ENCODE data around the gene CPSF2.
A peak's percentile ranks its signal among the peaks of the same experiment; 100 is the strongest.

CPSF2 gene

DNA sequence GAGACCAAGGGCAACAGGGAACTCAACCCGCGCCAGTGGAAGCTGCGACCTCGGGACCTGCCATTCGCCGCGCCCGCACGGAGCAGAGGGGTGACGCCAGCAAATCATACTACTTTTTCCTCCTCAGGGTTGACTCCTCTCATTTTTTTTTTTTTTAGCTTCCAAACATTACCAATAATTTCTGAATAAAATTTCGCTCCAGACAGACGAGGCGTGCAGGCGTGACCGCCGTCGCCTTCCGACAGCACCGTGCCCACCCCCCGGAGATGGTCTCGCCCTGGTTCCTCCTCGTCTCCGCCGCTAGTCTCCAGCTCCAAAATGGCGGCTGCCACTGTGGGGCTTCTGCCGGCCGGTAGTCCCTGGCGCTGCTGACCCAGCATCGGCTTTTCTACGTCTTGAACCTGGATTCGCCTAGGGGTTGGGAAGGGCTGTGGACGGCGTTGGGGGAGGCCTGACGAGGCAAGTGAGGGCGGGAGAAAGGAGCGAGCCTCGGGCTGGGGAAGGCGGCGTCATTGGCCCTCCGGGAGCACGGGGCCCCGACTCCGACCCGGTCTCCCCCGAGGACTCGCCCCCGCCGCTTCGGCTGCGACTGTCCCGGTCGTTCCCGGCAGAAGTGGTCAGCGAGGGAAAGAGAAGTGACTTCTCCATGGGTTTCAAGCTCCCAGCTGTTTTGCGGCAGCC is at the start of gene CPSF2, which contains the start of gene NDUFB1:
Gene CPSF2, plus strand, starts transcription at position 300 of the 681 bp plus-strand sequence. CDS start 9,016 bp downstream, outside the sequence.
Gene NDUFB1, minus strand, starts transcription at position 37 of the 681 bp plus-strand sequence. CDS start 4,069 bp downstream, outside the sequence.
- DNase-seq (ENCODE audit: low read depth, low spot score) = peak; percentile 91

DNA sequence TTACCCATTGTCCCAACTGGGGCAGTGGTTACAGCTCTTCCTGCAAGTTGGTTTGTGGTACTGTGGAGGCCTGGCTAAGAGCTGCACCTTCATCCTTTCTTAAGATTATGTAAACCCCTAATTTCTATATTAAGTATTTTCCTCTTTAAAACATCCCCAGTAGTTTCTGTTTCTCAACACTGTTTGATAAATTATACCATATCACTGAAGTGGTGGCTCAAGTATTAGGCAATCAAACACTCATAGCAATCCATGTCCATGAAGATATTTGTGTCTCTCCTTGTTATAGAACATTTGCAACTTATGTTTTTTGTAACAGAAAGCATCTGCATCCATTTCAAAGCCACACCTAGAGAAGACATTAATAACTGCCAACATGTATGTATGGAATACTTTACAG is 47.2 kb upstream of the CPSF2 start:
- DNase-seq (ENCODE audit: low read depth, low spot score) = no peak

GRCh38 chr14:92088494-92088893 is 33.3 kb upstream of the CPSF2 start:
- no peak for DNase-seq (ENCODE audit: low read depth, low spot score)

GRCh38 chr14:92093320-92093719 is 28.4 kb upstream of the CPSF2 start:
- DNase-seq (ENCODE audit: low read depth, low spot score) = no peak

DNA sequence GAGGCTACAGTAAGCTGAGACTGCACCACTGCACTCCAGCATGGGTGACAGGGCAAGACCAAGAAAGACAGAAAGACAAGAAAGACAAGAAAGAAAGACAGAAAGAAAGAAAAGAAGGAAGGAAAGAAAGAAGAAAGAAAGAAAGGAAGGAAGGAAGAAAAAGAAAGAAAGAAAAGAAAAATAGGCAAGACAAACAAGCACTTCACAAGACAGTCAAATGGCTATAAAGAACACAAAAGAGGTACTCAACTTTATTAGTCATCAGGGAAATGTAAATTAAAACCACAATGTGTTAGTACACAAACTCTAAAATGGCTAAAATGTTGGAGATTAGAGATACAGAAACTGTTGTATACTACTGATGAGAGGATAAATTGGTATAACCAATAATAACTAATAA is 22.0 kb upstream of the CPSF2 start:
- DNase-seq (ENCODE audit: low read depth, low spot score) = peak; percentile 10

GRCh38 chr14:92103363-92103989 is 18.3 kb upstream of the CPSF2 start:
- DNase-seq (ENCODE audit: low read depth, low spot score) = no peak

DNA sequence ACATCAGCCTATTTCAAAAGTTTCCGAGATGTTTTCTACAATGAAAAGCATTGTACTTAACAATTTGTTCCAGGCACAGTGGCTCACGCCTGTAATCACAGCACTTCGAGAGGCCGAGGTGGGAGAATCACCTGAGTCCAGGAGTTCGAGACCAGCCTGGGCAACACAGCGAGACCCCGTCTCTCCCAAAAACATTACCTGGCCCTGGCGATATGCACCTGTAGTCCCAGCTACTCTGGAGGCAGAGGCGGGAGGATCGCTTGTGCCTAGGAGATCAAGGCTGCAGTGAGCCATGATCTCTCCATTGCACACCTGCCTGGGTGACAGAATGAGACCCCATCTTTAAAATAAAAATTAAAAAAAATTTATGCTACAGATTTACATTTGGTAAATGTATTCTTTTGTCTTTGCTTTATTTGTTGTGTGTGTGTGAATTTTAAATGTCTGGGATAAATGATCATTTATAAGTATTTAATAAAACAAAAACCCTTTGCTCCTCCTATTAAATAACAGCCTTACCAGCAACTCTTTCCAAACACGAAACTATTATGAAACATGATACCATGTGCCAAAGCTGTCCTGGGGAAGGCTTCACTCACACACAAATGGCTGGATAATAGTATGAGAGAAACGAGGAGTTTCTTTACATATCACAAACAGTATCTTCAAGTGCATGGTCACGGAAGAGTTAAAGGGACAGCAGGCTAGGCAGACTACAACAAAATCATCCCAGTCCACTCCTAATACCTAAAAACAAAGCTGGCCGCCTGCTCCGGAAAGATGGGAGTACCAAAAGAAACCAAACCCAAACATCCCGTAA is 16.5 kb upstream of the CPSF2 start:
- no peak for DNase-seq (ENCODE audit: low read depth, low spot score)

GRCh38 chr14:92105893-92106142 is 16.0 kb upstream of the CPSF2 start:
- DNase-seq (ENCODE audit: low read depth, low spot score) = no peak

GRCh38 chr14:92106143-92106926 is 15.4 kb upstream of the CPSF2 start, which contains the start of gene ATXN3:
Gene ATXN3 (minus strand): TSS chr14:92106582. CDS start chr14:92106552, 30 bp downstream.
- DNase-seq (ENCODE audit: low read depth, low spot score) = peak; percentile 99

DNA sequence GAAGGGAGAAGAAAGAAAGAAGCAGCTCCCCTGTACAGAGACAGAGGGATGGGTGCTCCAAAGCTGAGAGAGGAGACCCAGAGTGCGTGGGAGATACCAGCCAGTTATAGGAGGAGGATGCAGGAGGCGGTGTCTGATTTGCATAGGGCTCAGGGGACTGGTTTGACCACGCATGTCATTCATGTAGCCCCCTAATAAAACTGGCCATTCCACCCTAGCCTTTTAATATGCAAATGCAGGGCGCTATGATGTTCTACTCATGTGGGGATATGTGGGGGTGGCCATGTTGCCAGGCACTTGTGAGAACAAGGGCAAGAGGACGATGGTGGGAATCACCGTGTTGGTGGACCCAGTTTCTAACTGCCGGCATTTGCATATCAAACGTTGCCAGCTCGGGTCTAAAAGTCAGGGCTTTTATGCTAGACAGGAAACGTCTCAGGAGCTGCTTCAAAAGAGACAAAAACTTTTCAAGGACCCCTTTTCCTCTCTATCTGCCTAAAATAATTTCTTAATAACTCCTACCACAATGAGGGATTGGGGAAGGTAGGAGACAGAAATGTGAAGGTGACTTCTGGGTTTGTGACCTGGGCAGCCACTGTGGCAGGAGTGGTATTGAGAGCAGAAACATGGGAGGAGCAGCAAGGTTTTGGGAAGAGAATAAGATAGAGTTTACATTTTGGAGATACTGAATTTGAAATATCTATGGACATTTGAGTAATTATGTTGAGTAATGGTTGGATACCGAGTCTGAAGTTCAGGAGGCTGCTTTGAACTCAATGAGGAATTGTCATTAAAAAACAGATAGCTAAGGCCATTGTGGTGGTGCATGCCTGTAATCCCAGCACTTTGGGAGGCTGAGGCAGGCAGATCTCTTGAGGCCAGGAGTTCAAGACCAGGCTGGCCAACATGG is 13.2 kb upstream of the CPSF2 start:
- DNase-seq (ENCODE audit: low read depth, low spot score) = no peak

DNA sequence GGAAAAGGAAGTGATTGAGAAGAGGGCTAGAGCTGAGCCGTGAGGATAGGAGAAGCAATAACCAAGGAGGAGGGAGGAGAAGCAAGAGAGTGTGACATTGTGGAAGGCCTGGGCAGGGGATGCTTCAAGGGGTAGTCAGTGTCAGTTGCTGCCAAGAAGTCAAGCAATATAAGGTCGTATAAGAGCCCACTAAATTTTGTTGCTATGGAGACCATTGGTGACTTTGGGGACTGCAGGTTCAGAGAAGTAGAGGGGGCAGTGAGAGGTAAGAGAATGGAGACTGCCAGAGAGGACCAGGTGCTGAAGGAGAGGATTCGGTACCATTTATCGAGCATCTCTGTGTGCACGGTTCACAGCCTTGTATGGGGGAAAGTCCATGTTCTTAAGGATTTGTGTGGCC is 12.3 kb upstream of the CPSF2 start:
- no peak for DNase-seq (ENCODE audit: low read depth, low spot score)

GRCh38 chr14:92121207-92121669 is 531 bp upstream of the CPSF2 start:
- no peak for DNase-seq (ENCODE audit: low read depth, low spot score)

DNA sequence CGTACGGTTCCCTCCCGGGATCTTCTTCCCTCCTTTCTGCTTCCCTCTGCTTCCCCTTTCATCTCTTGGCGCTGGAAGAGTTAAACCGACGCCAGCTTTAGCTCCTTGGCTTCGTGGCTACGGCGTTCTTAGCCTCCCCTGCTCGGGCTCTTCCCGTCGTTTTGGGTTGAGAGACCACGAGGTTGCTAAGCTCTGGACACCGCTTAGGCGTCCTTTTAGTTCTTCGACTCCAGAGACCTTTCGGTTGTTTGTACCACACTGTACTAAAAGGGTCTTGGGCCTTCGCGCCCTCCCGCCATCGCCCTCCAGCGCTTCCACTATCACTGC is 545 bp downstream of the CPSF2 start:
- peak; percentile 67 for DNase-seq (ENCODE audit: low read depth, low spot score)

DNA sequence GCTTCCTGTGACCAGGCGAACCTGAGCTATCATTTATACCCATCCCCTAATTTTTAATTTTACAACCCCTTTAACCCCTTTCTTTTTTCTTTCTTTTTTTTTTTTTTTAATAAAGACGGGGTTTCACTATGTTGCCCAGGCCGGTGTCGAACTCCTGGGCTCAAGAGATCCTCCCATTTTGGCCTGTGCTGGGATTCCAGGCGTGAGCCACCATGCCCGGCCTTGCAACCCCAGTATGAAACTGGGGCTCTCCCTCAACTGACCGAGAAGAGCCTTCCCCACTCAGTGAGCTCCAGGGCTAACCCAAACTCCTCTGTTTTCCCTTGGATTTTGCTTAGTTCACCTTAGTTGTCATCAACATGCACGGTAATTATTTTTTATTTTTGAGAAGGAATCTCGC is 992 bp downstream of the CPSF2 start:
- peak; percentile 6 for DNase-seq (ENCODE audit: low read depth, low spot score)

DNA sequence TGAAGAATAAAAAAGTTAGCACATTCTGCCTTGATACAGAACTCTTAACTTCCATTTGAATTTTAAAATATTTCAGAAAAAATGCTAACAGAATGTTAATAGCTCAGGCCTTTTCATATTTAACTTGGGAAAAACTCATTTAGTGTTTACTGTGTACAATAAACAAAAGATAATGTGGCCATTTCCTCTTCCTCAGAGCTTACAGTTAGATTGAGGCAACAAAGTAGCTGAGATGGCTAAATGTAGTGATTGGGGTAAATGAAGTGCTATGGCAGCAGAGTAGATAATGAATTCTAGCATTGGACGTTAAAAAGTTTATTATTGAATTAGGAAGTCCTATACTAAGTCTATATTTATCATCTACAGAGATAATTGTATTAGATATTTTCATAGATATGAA is 12.7 kb downstream of the CPSF2 start:
- no peak for DNase-seq (ENCODE audit: low read depth, low spot score)

DNA sequence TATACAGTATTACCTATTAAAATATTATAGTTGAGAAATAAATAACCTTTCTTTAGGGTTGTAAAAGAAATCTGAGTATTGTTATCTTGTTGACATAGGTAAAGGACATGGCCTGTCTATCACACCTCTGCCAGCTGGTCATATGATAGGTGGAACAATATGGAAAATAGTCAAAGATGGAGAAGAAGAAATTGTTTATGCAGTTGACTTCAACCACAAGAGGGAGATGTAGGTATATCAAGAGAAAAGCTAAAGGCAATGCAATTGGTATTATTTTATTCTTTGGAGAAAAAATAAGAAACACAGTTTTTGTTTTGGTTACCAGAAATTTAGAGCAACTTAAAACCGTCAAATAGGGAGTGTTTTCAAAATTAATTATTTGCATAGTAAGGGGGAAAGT is 13.5 kb downstream of the CPSF2 start:
- DNase-seq (ENCODE audit: low read depth, low spot score) = peak; percentile 52

DNA sequence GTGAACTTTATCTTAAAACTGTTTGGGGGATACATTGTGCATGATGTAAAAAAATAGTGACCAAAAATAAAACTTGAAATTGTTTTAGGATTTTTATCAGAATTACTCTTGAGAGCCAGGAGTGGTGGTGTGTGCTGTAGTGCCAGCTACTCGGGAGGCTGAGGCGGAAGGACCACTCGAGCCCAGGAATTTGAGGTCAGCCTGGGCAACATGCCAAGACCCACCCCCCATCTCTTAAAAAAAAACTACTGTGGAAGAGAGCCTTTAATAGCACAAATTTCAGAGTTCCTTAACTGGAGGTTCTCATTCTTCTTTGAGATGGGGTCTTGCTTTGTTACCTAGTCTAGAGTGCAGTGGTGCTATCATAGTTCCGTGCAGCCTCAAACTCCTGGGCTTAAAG is 21.5 kb downstream of the CPSF2 start:
- DNase-seq (ENCODE audit: low read depth, low spot score) = peak; percentile 42

GRCh38 chr14:92143962-92144361 is 22.2 kb downstream of the CPSF2 start:
- no peak for DNase-seq (ENCODE audit: low read depth, low spot score)

DNA sequence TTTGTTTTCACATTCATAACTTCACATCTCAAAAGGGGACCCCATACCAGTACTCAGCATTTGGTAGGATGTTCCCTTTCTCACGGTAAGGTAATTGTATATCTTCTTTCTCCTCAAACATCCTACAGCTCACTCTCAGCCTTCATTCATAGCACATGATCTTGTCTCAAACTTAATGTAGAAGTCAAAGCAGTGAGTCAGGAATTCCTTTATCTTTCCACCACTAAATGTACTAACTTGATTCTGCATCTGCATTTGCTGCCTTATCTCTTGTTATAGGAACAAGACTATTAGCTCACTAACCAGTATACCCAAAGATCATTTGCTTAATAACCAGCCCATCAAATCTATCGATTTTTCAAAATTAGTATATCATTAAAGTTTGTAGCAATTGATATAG is 22.9 kb downstream of the CPSF2 start:
- peak; percentile 23 for DNase-seq (ENCODE audit: low read depth, low spot score)

GRCh38 chr14:92153581-92153980 is 31.8 kb downstream of the CPSF2 start:
- no peak for DNase-seq (ENCODE audit: low read depth, low spot score)
